ENCODE measurements around the gene ZFP69B. TPM values are rescaled to one million over a fixed set of nuclear protein-coding genes. Genes with fewer than 3 reads are reported as not detected.

ZFP69B gene
- total RNA-seq, 1 donor from 2014 or later = 1.3 TPM

Other genes starting within 250 kb of the ZFP69B start
- not detected for gene TMCO2, start 202.5 kb upstream of the ZFP69B start, total RNA-seq
- 42.5 TPM for gene ZMPSTE24, start 192.2 kb upstream of the ZFP69B start, total RNA-seq
- 7.6 TPM for gene COL9A2, start 133.2 kb upstream of the ZFP69B start, total RNA-seq
- 72.8 TPM for gene SMAP2, start 76.7 kb upstream of the ZFP69B start, total RNA-seq
- gene ZFP69, start 26.8 kb downstream of the ZFP69B start, total RNA-seq = 3.6 TPM
- 7.8 TPM for gene EXO5, start 58.3 kb downstream of the ZFP69B start, total RNA-seq
- 3.0 TPM for gene ZNF684, start 81.2 kb downstream of the ZFP69B start, total RNA-seq
- gene RIMS3, start 215.2 kb downstream of the ZFP69B start, total RNA-seq = 4.6 TPM
- 54.2 TPM for gene NFYC, start 241.2 kb downstream of the ZFP69B start, total RNA-seq